ENCODE results near the gene MAP4K4. TPM values are rescaled to one million over a fixed set of nuclear protein-coding genes. Genes with fewer than 3 reads are reported as not detected.
A peak's percentile ranks its signal among the peaks of the same experiment; 100 is the strongest.
"Not testable (repeated sequence)": the region's sequence is repeated elsewhere in the genome, so short reads cannot be mapped to it uniquely, and the experiment has no call there.

The MAP4K4 gene
- total RNA-seq, 2 experiments from 2014 or later: 42.1 to 43.4 TPM

DNA sequence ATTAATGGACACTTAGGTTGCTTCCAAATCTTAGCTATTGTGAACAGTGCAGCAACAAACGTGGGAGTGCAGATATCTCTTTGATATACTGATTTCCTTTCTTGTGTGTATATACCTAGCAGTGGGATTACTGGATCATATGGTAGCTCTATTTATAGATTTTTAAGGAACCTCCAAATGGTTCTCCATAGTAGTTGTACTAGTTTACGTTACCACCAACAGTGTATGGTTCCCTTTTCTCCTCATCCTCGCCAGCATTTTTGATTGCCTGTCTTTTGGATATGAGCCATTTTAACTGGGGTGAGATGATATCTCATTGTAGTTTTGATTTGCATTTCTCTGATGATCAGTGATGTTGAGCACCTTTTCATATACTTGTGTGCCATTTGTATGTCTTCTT, 76.5 kb downstream of the MAP4K4 start:
- H3K27me3 Mint-ChIP-seq; H3K9me3 Mint-ChIP-seq; H3K27ac Mint-ChIP-seq; H3K36me3 Mint-ChIP-seq; H3K4me3 Mint-ChIP-seq; DNase-seq; POLR2A ChIA-PET; intact Hi-C loops (cut with micrococcal nuclease): not testable (repeated sequence)
- peaks cover 76% of the 10 kb centered on the region for H3K4me1 Mint-ChIP-seq (ENCODE audit: low read depth)
- CTCF ChIA-PET: interaction anchor here (0.9 kb wide), 1 partner anchor 37 kb away, joined by 3 read pairs; no protein-coding TSS in a partner anchor

- no peak for DNase-seq
- intact Hi-C loops (cut with micrococcal nuclease): no loop called here
- Mint-ChIP-seq H3K4me3 (no peak overlapping the region), H3K9me3 (no peaks in the 10 kb centered on the region), H3K27me3 (no peaks in the 10 kb centered on the region), H3K27ac (no peak overlapping the region), H3K4me1 (ENCODE audit: low read depth) (peaks cover 80% of the 10 kb centered on the region), H3K36me3 (no peaks in the 10 kb centered on the region)
- CTCF ChIA-PET: no interaction called here
- POLR2A ChIA-PET: no interaction called here
These were observed 77.6 kb downstream of the MAP4K4 start for GRCh38 chr2:101775092-101775491.

DNA sequence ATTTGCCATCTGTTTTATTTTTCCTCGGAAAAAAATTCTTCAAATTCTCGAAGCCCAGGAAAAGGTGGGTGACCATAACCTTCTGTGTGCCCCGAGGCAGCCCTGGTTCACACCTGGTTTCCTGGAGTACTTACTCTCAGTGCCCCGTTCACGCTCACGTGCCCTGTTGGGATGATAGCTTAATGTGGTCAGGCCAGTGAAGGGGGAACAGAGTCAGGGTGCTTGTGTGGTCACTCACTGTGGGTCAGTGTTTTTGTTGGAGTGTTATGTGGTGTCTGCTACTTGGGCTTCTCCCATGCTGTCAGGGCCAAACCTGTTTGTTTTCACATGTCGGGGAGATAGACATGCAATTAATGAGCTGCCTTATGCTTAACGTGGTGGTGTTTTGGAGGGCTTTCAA, 78.1 kb downstream of the MAP4K4 start:
- ChIA-PET POLR2A (no interaction called here), CTCF (no interaction called here)
- H3K4me3 Mint-ChIP-seq: no peak overlapping the region
- DNase-seq: no peak
- no peaks in the 10 kb centered on the region for H3K27me3 Mint-ChIP-seq
- H3K9me3 Mint-ChIP-seq: no peaks in the 10 kb centered on the region
- intact Hi-C loops (cut with micrococcal nuclease): no loop called here
- H3K36me3 Mint-ChIP-seq: no peaks in the 10 kb centered on the region
- H3K27ac Mint-ChIP-seq: no peak overlapping the region
- peaks cover 84% of the 10 kb centered on the region for H3K4me1 Mint-ChIP-seq (ENCODE audit: low read depth)

- ChIA-PET CTCF (no interaction called here), POLR2A (no interaction called here)
- no peak overlapping the region for H3K4me3 Mint-ChIP-seq
- H3K4me1 Mint-ChIP-seq (ENCODE audit: low read depth): peaks cover 82% of the 10 kb centered on the region
- intact Hi-C loops (cut with micrococcal nuclease): no loop called here
- no peaks in the 10 kb centered on the region for H3K27me3 Mint-ChIP-seq
- no peak for DNase-seq
- H3K9me3 Mint-ChIP-seq: no peaks in the 10 kb centered on the region
- H3K36me3 Mint-ChIP-seq: no peaks in the 10 kb centered on the region
- no peak overlapping the region for H3K27ac Mint-ChIP-seq
These were observed 78.9 kb downstream of the MAP4K4 start for GRCh38 chr2:101776172-101777043.

- ChIA-PET CTCF (interaction anchor here (1.1 kb wide), 1 partner anchor 12 kb away, joined by 3 read pairs; no protein-coding TSS in a partner anchor), POLR2A (no interaction called here)
- Mint-ChIP-seq H3K36me3 (no peaks in the 10 kb centered on the region), H3K27ac (no peak overlapping the region), H3K9me3 (no peaks in the 10 kb centered on the region), H3K27me3 (no peaks in the 10 kb centered on the region), H3K4me3 (no peak overlapping the region), H3K4me1 (ENCODE audit: low read depth) (peaks cover 82% of the 10 kb centered on the region)
- intact Hi-C loops (cut with micrococcal nuclease): no loop called here
- DNase-seq: no peak
These were observed 79.8 kb downstream of the MAP4K4 start for GRCh38 chr2:101777337-101777736.

DNA sequence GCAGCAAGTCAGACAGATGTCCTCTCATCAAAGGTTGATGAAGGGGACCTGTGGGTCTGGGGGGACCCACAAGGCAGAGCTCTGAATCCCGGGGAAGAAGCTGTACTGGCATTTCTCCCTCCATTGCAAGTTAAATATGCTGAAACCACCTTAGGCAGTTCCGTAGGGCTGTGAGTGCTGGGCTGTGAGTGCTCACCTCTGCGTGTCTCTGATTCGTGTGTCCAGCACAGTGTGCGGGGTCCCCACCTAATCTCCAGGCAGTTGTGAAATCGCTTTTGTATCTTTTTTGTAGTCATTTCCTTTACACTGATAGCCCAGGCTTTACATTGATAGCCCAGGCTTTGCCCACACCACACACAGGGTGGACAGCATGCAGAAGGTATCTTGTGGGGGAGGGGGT, 80.6 kb downstream of the MAP4K4 start:
- Mint-ChIP-seq H3K9me3 (no peaks in the 10 kb centered on the region), H3K27me3 (no peaks in the 10 kb centered on the region), H3K27ac (no peak overlapping the region), H3K4me1 (ENCODE audit: low read depth) (peaks cover 82% of the 10 kb centered on the region), H3K4me3 (no peak overlapping the region), H3K36me3 (no peaks in the 10 kb centered on the region)
- ChIA-PET POLR2A (no interaction called here), CTCF (interaction anchor here (1.1 kb wide), 1 partner anchor 13 kb away, joined by 3 read pairs; no protein-coding TSS in a partner anchor)
- no peak for DNase-seq
- intact Hi-C loops (cut with micrococcal nuclease): no loop called here

DNA sequence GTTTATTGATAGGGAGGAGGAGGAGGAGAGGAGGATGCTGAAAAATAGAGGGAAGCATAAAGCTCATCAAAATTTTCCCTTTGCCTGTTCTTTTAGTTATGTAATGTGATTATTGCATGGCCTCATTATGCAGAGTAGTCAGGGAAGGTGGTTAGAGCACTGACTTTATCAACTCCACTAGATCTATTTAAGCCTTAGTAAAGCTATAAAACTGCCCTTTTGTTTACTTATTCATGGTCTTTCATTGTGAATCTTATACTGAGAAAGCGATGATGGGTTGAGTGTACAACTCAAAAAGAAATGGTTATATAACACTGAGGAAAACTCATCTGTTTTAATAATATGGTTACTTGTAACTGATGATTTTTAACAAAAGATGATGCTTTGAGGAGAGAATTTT, 81.7 kb downstream of the MAP4K4 start:
- Mint-ChIP-seq H3K36me3 (no peaks in the 10 kb centered on the region), H3K4me1 (ENCODE audit: low read depth) (peaks cover 81% of the 10 kb centered on the region), H3K27ac (peak overlapping the region; percentile 19), H3K27me3 (no peaks in the 10 kb centered on the region), H3K9me3 (no peaks in the 10 kb centered on the region), H3K4me3 (no peak overlapping the region)
- intact Hi-C loops (cut with micrococcal nuclease): no loop called here
- DNase-seq: no peak
- CTCF ChIA-PET: interaction anchor here (0.7 to 2.3 kb wide), 4 partner anchors 11 to 361 kb away, joined by 3 to 12 read pairs (median 8); no protein-coding TSS in a partner anchor
- POLR2A ChIA-PET: interaction anchor here (0.6 kb wide), 1 partner anchor 82 kb away, joined by 3 read pairs; the partner anchor contains the start of gene MAP4K4

GRCh38 chr2:101779656-101780055, 82.1 kb downstream of the MAP4K4 start:
- CTCF ChIA-PET: interaction anchor here (0.7 to 2.3 kb wide), 4 partner anchors 9 to 362 kb away, joined by 3 to 12 read pairs (median 8); no protein-coding TSS in a partner anchor
- POLR2A ChIA-PET: interaction anchor here (0.6 kb wide), 1 partner anchor 82 kb away, joined by 3 read pairs; the partner anchor contains the start of gene MAP4K4
- Mint-ChIP-seq H3K36me3 (no peaks in the 10 kb centered on the region), H3K27ac (no peak overlapping the region), H3K4me3 (no peak overlapping the region), H3K9me3 (no peaks in the 10 kb centered on the region), H3K27me3 (no peaks in the 10 kb centered on the region), H3K4me1 (ENCODE audit: low read depth) (peaks cover 77% of the 10 kb centered on the region)
- no peak for DNase-seq
- intact Hi-C loops (cut with micrococcal nuclease): loop anchor here (5.0 kb wide), 1 partner anchor 43 kb away; no protein-coding TSS in a partner anchor

GRCh38 chr2:101781326-101781725, 83.8 kb downstream of the MAP4K4 start:
- Mint-ChIP-seq H3K9me3 (no peaks in the 10 kb centered on the region), H3K4me1 (ENCODE audit: low read depth) (peaks cover 72% of the 10 kb centered on the region)

DNA sequence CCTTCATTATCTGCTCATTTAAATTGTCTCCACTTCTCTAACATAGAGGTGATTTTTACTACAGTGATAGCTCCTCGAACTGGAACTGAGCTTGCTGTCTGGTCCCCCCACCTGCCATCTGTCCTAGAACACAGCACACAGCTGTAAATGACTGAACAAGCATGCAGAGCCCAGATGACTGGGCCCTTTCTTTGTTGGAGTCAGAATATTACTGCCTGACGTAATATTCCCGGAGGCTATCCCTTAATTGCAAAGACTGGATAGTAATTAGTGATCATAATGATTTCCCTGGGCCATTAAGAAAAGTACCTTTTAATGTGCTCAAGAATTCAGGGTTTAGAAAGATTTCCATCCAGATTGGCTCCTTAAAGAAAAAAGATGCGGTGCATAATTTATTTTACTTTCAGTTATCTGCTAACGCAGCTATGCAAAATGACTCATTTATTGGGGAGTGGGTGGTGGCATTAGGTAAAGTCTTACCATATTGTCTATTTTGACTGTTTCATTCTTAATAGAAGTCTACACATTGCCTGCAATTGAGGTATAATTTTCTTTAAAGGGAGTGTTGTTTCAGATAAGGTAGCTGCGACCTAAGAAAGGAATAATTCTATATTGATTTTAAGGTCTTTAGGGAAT, 84.4 kb downstream of the MAP4K4 start:
- Mint-ChIP-seq H3K4me1 (ENCODE audit: low read depth) (peaks cover 76% of the 10 kb centered on the region), H3K27ac (peak overlapping the region; percentile 24), H3K9me3 (no peaks in the 10 kb centered on the region), H3K27me3 (no peaks in the 10 kb centered on the region), H3K4me3 (peak overlapping the region; percentile 42), H3K36me3 (no peaks in the 10 kb centered on the region)
- CTCF ChIA-PET: interaction anchor here (0.7 to 1.7 kb wide), 4 partner anchors 11 to 440 kb away, joined by 3 to 5 read pairs (median 4); no protein-coding TSS in a partner anchor
- DNase-seq: peak; percentile 50
- intact Hi-C loops (cut with micrococcal nuclease): loop anchor here (1.0 to 5.0 kb wide), 3 partner anchors 24 to 49 kb away; no protein-coding TSS in a partner anchor
- POLR2A ChIA-PET: interaction anchor here (0.8 to 1.5 kb wide), 2 partner anchors 45 to 64 kb away, joined by 3 to 8 read pairs; no protein-coding TSS in a partner anchor

More at GRCh38 chr2:101781326-101781725, 83.8 kb downstream of the MAP4K4 start:
- Mint-ChIP-seq H3K27ac (peak overlapping the region; percentile 24), H3K4me3 (peak overlapping the region; percentile 42), H3K36me3 (no peaks in the 10 kb centered on the region), H3K27me3 (no peaks in the 10 kb centered on the region)
- DNase-seq: no peak
- ChIA-PET POLR2A (interaction anchor here (0.8 to 1.5 kb wide), 2 partner anchors 44 to 63 kb away, joined by 3 to 8 read pairs; no protein-coding TSS in a partner anchor), CTCF (interaction anchor here (0.7 to 1.7 kb wide), 3 partner anchors 19 to 439 kb away, joined by 3 to 5 read pairs (median 4); no protein-coding TSS in a partner anchor)
- intact Hi-C loops (cut with micrococcal nuclease): loop anchor here (5.0 kb wide), 1 partner anchor 41 kb away; no protein-coding TSS in a partner anchor

GRCh38 chr2:101782427-101782792, 84.9 kb downstream of the MAP4K4 start:
- POLR2A ChIA-PET: interaction anchor here (1.5 kb wide), 1 partner anchor 45 kb away, joined by 8 read pairs; no protein-coding TSS in a partner anchor
- H3K9me3 Mint-ChIP-seq: no peaks in the 10 kb centered on the region
- H3K27me3 Mint-ChIP-seq: no peaks in the 10 kb centered on the region
- H3K4me1 Mint-ChIP-seq (ENCODE audit: low read depth): peaks cover 76% of the 10 kb centered on the region
- intact Hi-C loops (cut with micrococcal nuclease): loop anchor here (1.0 to 5.0 kb wide), 3 partner anchors 24 to 48 kb away; no protein-coding TSS in a partner anchor
- H3K36me3 Mint-ChIP-seq: no peaks in the 10 kb centered on the region
- no peak for DNase-seq
- peak overlapping the region; percentile 15 for H3K27ac Mint-ChIP-seq
- peak overlapping the region; percentile 42 for H3K4me3 Mint-ChIP-seq
- CTCF ChIA-PET: interaction anchor here (1.0 to 1.7 kb wide), 4 partner anchors 10 to 440 kb away, joined by 3 to 4 read pairs (median 3); no protein-coding TSS in a partner anchor

- peaks cover 61% of the 10 kb centered on the region for H3K4me1 Mint-ChIP-seq (ENCODE audit: low read depth)
- POLR2A ChIA-PET: no interaction called here
- CTCF ChIA-PET: no interaction called here
These were observed 89.6 kb downstream of the MAP4K4 start for GRCh38 chr2:101787097-101787496.

More at GRCh38 chr2:101787097-101787496, 89.6 kb downstream of the MAP4K4 start:
- H3K27ac Mint-ChIP-seq: no peak overlapping the region
- peaks cover 13% of the 10 kb centered on the region for H3K36me3 Mint-ChIP-seq
- DNase-seq: no peak
- H3K4me3 Mint-ChIP-seq: no peak overlapping the region
- no peaks in the 10 kb centered on the region for H3K9me3 Mint-ChIP-seq
- intact Hi-C loops (cut with micrococcal nuclease): no loop called here
- H3K27me3 Mint-ChIP-seq: no peaks in the 10 kb centered on the region

Data from activated CD4-positive, alpha-beta memory T cell treated with anti-CD3 and anti-CD28 coated beads for 36 hours (primary cell).